GM18505 (cell line): ENCODE measurements around the gene DDX5.
"Not testable (repeated sequence)": the region's sequence is repeated elsewhere in the genome, so short reads cannot be mapped to it uniquely, and the experiment has no call there.

Source experiments
- ATAC-seq: cut with Tn5 transposase; IDR thresholded peaks from one replicate; pipeline ENCODE4 v1.9.1; 2021; ENCODE audit not compliant: unreplicated experiment
- POLR2A ChIP-seq: IDR thresholded peaks from 4 replicates; pipeline ENCODE4 v1.6.1; 2011; ENCODE audit warnings: borderline replicate concordance; ENCODE audit not compliant: insufficient read depth, insufficient read length; ENCODE audit errors: extremely low read depth

The DDX5 gene

GRCh38 chr17:64461788-64462187 lies 44.3 kb downstream of the DDX5 start:
- ATAC-seq = no peak
- TF ChIP-seq POLR2A = no peak

GRCh38 chr17:64460955-64461354 lies 45.1 kb downstream of the DDX5 start:
- TF ChIP-seq POLR2A = no peak
- ATAC-seq = no peak

- not testable (repeated sequence) for ATAC-seq
These were observed 46.3 kb downstream of the DDX5 start for GRCh38 chr17:64459818-64460217.

GRCh38 chr17:64459284-64459747 lies 46.8 kb downstream of the DDX5 start:
- TF ChIP-seq POLR2A = no peak
- no peak for ATAC-seq

- no peak for TF ChIP-seq POLR2A
- ATAC-seq = no peak
These were observed 47.3 kb downstream of the DDX5 start for GRCh38 chr17:64458756-64459155.

GRCh38 chr17:64457156-64457555 lies 48.9 kb downstream of the DDX5 start:
- ATAC-seq = no peak
- TF ChIP-seq POLR2A = no peak

GRCh38 chr17:64455993-64456885 lies 49.9 kb downstream of the DDX5 start:
- peak; percentile 48 for ATAC-seq
- TF ChIP-seq POLR2A = no peak

GRCh38 chr17:64449545-64449944 lies 56.5 kb downstream of the DDX5 start:
- ATAC-seq = no peak
- no peak for TF ChIP-seq POLR2A

GRCh38 chr17:64448665-64449512 lies 57.2 kb downstream of the DDX5 start, which contains the start of gene MILR1:
MILR1 (plus strand) TSS chr17:64449115; CDS start chr17:64449169, 54 bp downstream.
- TF ChIP-seq POLR2A = no peak
- peak; percentile 71 for ATAC-seq
